Calu3 (cell line): Measurements from ENCODE around the gene DGCR2. TPM values are rescaled to one million over a fixed set of nuclear protein-coding genes. Genes with fewer than 3 reads are reported as not detected.

Experiments
- BruUV-seq: library from RNA; stranded (reverse); fragments of 400-500 nt; replicated peaks from 2 replicates; lab custom pipeline; 2021; lab: Mats Ljungman, UMichigan
- CTCF ChIA-PET: fragments of 300-600 bp; sonication (Branson Sonifier 250); formaldehyde crosslinking; loops from one replicate; lab custom pipeline; 2022; ENCODE audit warnings: antibody characterized with exemption; lab: Charles Lee
- DNase-seq: peaks from one replicate; pipeline ENCODE4 v3.0.0; 2022
- H3K27ac Mint-ChIP-seq: one replicate; pipeline ENCODE4 v1.8.0; 2022; ENCODE audit warnings: mixed read lengths; ENCODE audit not compliant: unreplicated experiment
- H3K27me3 Mint-ChIP-seq: one replicate; pipeline ENCODE4 v1.8.0; 2022; ENCODE audit warnings: mixed read lengths; ENCODE audit not compliant: unreplicated experiment
- H3K36me3 Mint-ChIP-seq: one replicate; pipeline ENCODE4 v1.8.0; 2022; ENCODE audit warnings: mild to moderate bottlenecking, moderate library complexity, mixed read lengths; ENCODE audit not compliant: insufficient read depth, unreplicated experiment
- H3K4me1 Mint-ChIP-seq: one replicate; pipeline ENCODE4 v1.8.0; 2022; ENCODE audit warnings: mild to moderate bottlenecking, low read depth, mixed read lengths; ENCODE audit not compliant: unreplicated experiment
- H3K4me3 Mint-ChIP-seq: one replicate; pipeline ENCODE4 v1.8.0; 2022; ENCODE audit warnings: mild to moderate bottlenecking, low read depth, moderate library complexity, mixed read lengths; ENCODE audit not compliant: unreplicated experiment
- H3K9me3 Mint-ChIP-seq: one replicate; pipeline ENCODE4 v1.8.0; 2022; ENCODE audit warnings: low read depth, mixed read lengths; ENCODE audit not compliant: unreplicated experiment
- CTCF ChIP-seq: fragments of 200-600 bp; IDR thresholded peaks from one replicate; pipeline ENCODE4 v1.8.0; 2022; ENCODE audit warnings: antibody characterized with exemption; ENCODE audit not compliant: unreplicated experiment
- intact Hi-C: fragments of 100-400 bp; cut with micrococcal nuclease; formaldehyde crosslinking; loops from one replicate; pipeline ENCODE4 v1.10.0; 2022; ENCODE audit not compliant: unreplicated experiment
- total RNA-seq: library from RNA; stranded (reverse); gene quantifications from 2 replicates; pipeline ENCODE4 v1.2.3, GENCODE V29; 2022

DGCR2 gene
- total RNA-seq, 1 experiment from 2014 or later, result 76.4 TPM

GRCh38 chr22:19046287-19046686 lies 75.9 kb downstream of the DGCR2 start:
- H3K27ac Mint-ChIP-seq, result no peak overlapping the region
- intact Hi-C loops, result no loop called here
- CTCF ChIA-PET, result no interaction called here
- BruUV-seq, result no TSS peak
- H3K4me3 Mint-ChIP-seq, result no peak overlapping the region
- no peak for TF ChIP-seq CTCF
- peaks cover 24% of the 10 kb centered on the region for H3K36me3 Mint-ChIP-seq
- DNase-seq, result no peak
- H3K4me1 Mint-ChIP-seq, result peaks cover 13% of the 10 kb centered on the region
- H3K9me3 Mint-ChIP-seq, result no peaks in the 10 kb centered on the region
- H3K27me3 Mint-ChIP-seq, result no peaks in the 10 kb centered on the region

GRCh38 chr22:19045094-19045493 lies 77.1 kb downstream of the DGCR2 start:
- H3K4me1 Mint-ChIP-seq, result peaks cover 13% of the 10 kb centered on the region
- intact Hi-C loops, result no loop called here
- no peak overlapping the region for H3K4me3 Mint-ChIP-seq
- H3K9me3 Mint-ChIP-seq, result no peaks in the 10 kb centered on the region
- peaks cover 32% of the 10 kb centered on the region for H3K36me3 Mint-ChIP-seq
- no peak for DNase-seq
- H3K27me3 Mint-ChIP-seq, result no peaks in the 10 kb centered on the region
- CTCF ChIA-PET, result no interaction called here
- H3K27ac Mint-ChIP-seq, result peak overlapping the region; percentile 37
- TF ChIP-seq CTCF, result no peak
- no TSS peak for BruUV-seq

GRCh38 chr22:19044381-19044780 lies 77.8 kb downstream of the DGCR2 start:
- Mint-ChIP-seq H3K27ac (no peak overlapping the region), H3K4me1 (peaks cover 13% of the 10 kb centered on the region), H3K9me3 (no peaks in the 10 kb centered on the region), H3K27me3 (no peaks in the 10 kb centered on the region), H3K36me3 (peaks cover 27% of the 10 kb centered on the region), H3K4me3 (no peak overlapping the region)
- intact Hi-C loops, result no loop called here
- CTCF ChIA-PET, result no interaction called here
- DNase-seq, result no peak
- no TSS peak for BruUV-seq
- no peak for TF ChIP-seq CTCF

GRCh38 chr22:19043121-19044085 lies 78.8 kb downstream of the DGCR2 start:
- peaks cover 29% of the 10 kb centered on the region for H3K36me3 Mint-ChIP-seq
- intact Hi-C loops, result no loop called here
- peaks cover 13% of the 10 kb centered on the region for H3K4me1 Mint-ChIP-seq
- TF ChIP-seq CTCF, result no peak
- CTCF ChIA-PET, result no interaction called here
- H3K27ac Mint-ChIP-seq, result no peak overlapping the region
- BruUV-seq, result no TSS peak
- no peaks in the 10 kb centered on the region for H3K9me3 Mint-ChIP-seq
- H3K27me3 Mint-ChIP-seq, result no peaks in the 10 kb centered on the region
- no peak overlapping the region for H3K4me3 Mint-ChIP-seq
- DNase-seq, result no peak
